HG02610 (cell line): ENCODE measurements around the gene MAN2B1.
"Not testable (repeated sequence)": the region's sequence is repeated elsewhere in the genome, so short reads cannot be mapped to it uniquely, and the experiment has no call there.

Source experiments
- ATAC-seq: cut with Tn5 transposase; IDR thresholded peaks from one replicate; pipeline ENCODE4 v1.9.1; 2021; ENCODE audit warnings: mild to moderate bottlenecking, moderate library complexity; ENCODE audit not compliant: unreplicated experiment

Gene MAN2B1

GRCh38 chr19:12664406-12665280 is 1.9 kb downstream of the MAN2B1 start:
- ATAC-seq = no peak

GRCh38 chr19:12660980-12661379 is 5.6 kb downstream of the MAN2B1 start:
- no peak for ATAC-seq

- ATAC-seq = no peak
Measured at GRCh38 chr19:12657966-12658365, 8.6 kb downstream of the MAN2B1 start.

- no peak for ATAC-seq
Measured at GRCh38 chr19:12656899-12657571, 9.5 kb downstream of the MAN2B1 start.

GRCh38 chr19:12655546-12655945 is 11.0 kb downstream of the MAN2B1 start:
- no peak for ATAC-seq

- no peak for ATAC-seq
Measured at GRCh38 chr19:12652219-12652618, 14.3 kb downstream of the MAN2B1 start.

- no peak for ATAC-seq
Measured at GRCh38 chr19:12649941-12650340, 16.6 kb downstream of the MAN2B1 start.

GRCh38 chr19:12648088-12648487 is 18.5 kb downstream of the MAN2B1 start:
- ATAC-seq = no peak

- no peak for ATAC-seq
Measured at GRCh38 chr19:12647490-12648071, 19.0 kb downstream of the MAN2B1 start.

GRCh38 chr19:12647047-12647446 is 19.5 kb downstream of the MAN2B1 start:
- ATAC-seq = no peak

GRCh38 chr19:12646551-12646950 is 20.0 kb downstream of the MAN2B1 start:
- ATAC-seq = no peak

GRCh38 chr19:12643716-12644115 is 22.8 kb downstream of the MAN2B1 start:
- not testable (repeated sequence) for ATAC-seq

GRCh38 chr19:12642506-12642905 is 24.0 kb downstream of the MAN2B1 start:
- no peak for ATAC-seq

GRCh38 chr19:12641456-12641855 is 25.1 kb downstream of the MAN2B1 start:
- no peak for ATAC-seq

GRCh38 chr19:12639901-12640613 is 26.5 kb downstream of the MAN2B1 start:
- peak; percentile 55 for ATAC-seq

- no peak for ATAC-seq
Measured at GRCh38 chr19:12638611-12639182, 27.8 kb downstream of the MAN2B1 start.

- no peak for ATAC-seq
Measured at GRCh38 chr19:12636631-12637030, 29.9 kb downstream of the MAN2B1 start.

- ATAC-seq = no peak
Measured at GRCh38 chr19:12629215-12629614, 37.3 kb downstream of the MAN2B1 start.

GRCh38 chr19:12628040-12629022 is 38.2 kb downstream of the MAN2B1 start:
- ATAC-seq = no peak

- no peak for ATAC-seq
Measured at GRCh38 chr19:12626958-12627357, 39.6 kb downstream of the MAN2B1 start.
